ENCODE results near the gene SPATS2L.

Gene SPATS2L

GRCh38 chr2:200461846-200462710 lies 155.6 kb downstream of the SPATS2L start:
- in situ Hi-C loops (cut with MboI; ENCODE audit: low sequenced_read_pairs), result no loop called here

- in situ Hi-C loops (cut with MboI; ENCODE audit: low sequenced_read_pairs), result no loop called here
Measured at GRCh38 chr2:200463452-200463851, 157.0 kb downstream of the SPATS2L start.

- in situ Hi-C loops (cut with MboI; ENCODE audit: low sequenced_read_pairs), result no loop called here
Measured at GRCh38 chr2:200466425-200467418, 160.2 kb downstream of the SPATS2L start.

GRCh38 chr2:200467806-200468681 lies 161.6 kb downstream of the SPATS2L start:
- in situ Hi-C loops (cut with MboI; ENCODE audit: low sequenced_read_pairs), result no loop called here

GRCh38 chr2:200469708-200470211 lies 163.3 kb downstream of the SPATS2L start:
- in situ Hi-C loops (cut with MboI; ENCODE audit: low sequenced_read_pairs), result no loop called here

GRCh38 chr2:200470230-200470629 lies 163.7 kb downstream of the SPATS2L start:
- in situ Hi-C loops (cut with MboI; ENCODE audit: low sequenced_read_pairs), result no loop called here

- in situ Hi-C loops (cut with MboI; ENCODE audit: low sequenced_read_pairs), result no loop called here
Measured at GRCh38 chr2:200471324-200471848, 164.9 kb downstream of the SPATS2L start.

- in situ Hi-C loops (cut with MboI; ENCODE audit: low sequenced_read_pairs), result no loop called here
Measured at GRCh38 chr2:200471928-200472645, 165.6 kb downstream of the SPATS2L start.

- in situ Hi-C loops (cut with MboI; ENCODE audit: low sequenced_read_pairs), result no loop called here
Measured at GRCh38 chr2:200472853-200473464, 166.5 kb downstream of the SPATS2L start.

GRCh38 chr2:200475795-200476194 lies 169.3 kb downstream of the SPATS2L start:
- in situ Hi-C loops (cut with MboI; ENCODE audit: low sequenced_read_pairs), result loop anchor here (25.0 kb wide), 2 partner anchors 488 to 763 kb away; no protein-coding TSS in a partner anchor

GRCh38 chr2:200476836-200477235 lies 170.3 kb downstream of the SPATS2L start:
- in situ Hi-C loops (cut with MboI; ENCODE audit: low sequenced_read_pairs), result loop anchor here (25.0 kb wide), 2 partner anchors 490 to 765 kb away; no protein-coding TSS in a partner anchor

- in situ Hi-C loops (cut with MboI; ENCODE audit: low sequenced_read_pairs), result loop anchor here (25.0 kb wide), 2 partner anchors 490 to 765 kb away; no protein-coding TSS in a partner anchor
Measured at GRCh38 chr2:200477667-200478131, 171.2 kb downstream of the SPATS2L start.

- in situ Hi-C loops (cut with MboI; ENCODE audit: low sequenced_read_pairs), result loop anchor here (25.0 kb wide), 2 partner anchors 492 to 767 kb away; no protein-coding TSS in a partner anchor
Measured at GRCh38 chr2:200479692-200480265, 173.3 kb downstream of the SPATS2L start.

GRCh38 chr2:200482194-200482593 lies 175.7 kb downstream of the SPATS2L start:
- in situ Hi-C loops (cut with MboI; ENCODE audit: low sequenced_read_pairs), result loop anchor here (25.0 kb wide), 2 partner anchors 495 to 770 kb away; no protein-coding TSS in a partner anchor

- in situ Hi-C loops (cut with MboI; ENCODE audit: low sequenced_read_pairs), result loop anchor here (25.0 kb wide), 2 partner anchors 496 to 771 kb away; no protein-coding TSS in a partner anchor
Measured at GRCh38 chr2:200483729-200484198, 177.3 kb downstream of the SPATS2L start.

- in situ Hi-C loops (cut with MboI; ENCODE audit: low sequenced_read_pairs), result loop anchor here (25.0 kb wide), 2 partner anchors 498 to 773 kb away; no protein-coding TSS in a partner anchor
Measured at GRCh38 chr2:200484934-200485333, 178.4 kb downstream of the SPATS2L start.

GRCh38 chr2:200486529-200486928 lies 180.0 kb downstream of the SPATS2L start:
- in situ Hi-C loops (cut with MboI; ENCODE audit: low sequenced_read_pairs), result loop anchor here (25.0 kb wide), 2 partner anchors 499 to 774 kb away; no protein-coding TSS in a partner anchor

- in situ Hi-C loops (cut with MboI; ENCODE audit: low sequenced_read_pairs), result loop anchor here (25.0 kb wide), 2 partner anchors 501 to 776 kb away; no protein-coding TSS in a partner anchor
Measured at GRCh38 chr2:200488169-200488568, 181.7 kb downstream of the SPATS2L start.
